Measurements from ENCODE around the gene AURKAIP1. TPM values are rescaled to one million over a fixed set of nuclear protein-coding genes. Genes with fewer than 3 reads are reported as not detected.

The AURKAIP1 gene
- total and polyA plus RNA-seq, 4 donors: 43.5 to 208 (median 168) TPM

GRCh38 chr1:1325288-1326074 lies 49.5 kb downstream of the AURKAIP1 start:
- ATAC-seq (ENCODE audit: insufficient read depth, low FRiP score) (no peak), DNase-seq (no peak)
- Histone ChIP-seq H3K4me1 (ENCODE audit: control insufficient read depth in 5 of 5, insufficient read depth in 5 of 5, low read length in 5 of 5) (peaks cover 0 to 23% (median 8%) of the 10 kb centered on the region in 5 donors), H3K4me3 (peak overlapping the region; percentile 60), H3K27ac (ENCODE audit: low read depth in 1 of 2, low read length in 1 of 2) (peak overlapping the region; percentile 76 to 85), H3K9ac (ENCODE audit: insufficient read depth in 1 of 2, low read length in 2 of 2) (peak overlapping the region; percentile 45 to 81), H3K36me3 (ENCODE audit: control insufficient read depth in 4 of 4, insufficient read depth in 4 of 4, low read length in 4 of 4) (peaks cover 0 to 29% (median 2%) of the 10 kb centered on the region in 4 donors), H3K9me3 (ENCODE audit: control insufficient read depth in 4 of 4, insufficient read depth in 3 of 4, low read length in 3 of 4) (no peaks in the 10 kb centered on the region), H3K27me3 (ENCODE audit: control insufficient read depth in 3 of 3, insufficient read depth in 3 of 3, low read length in 2 of 3) (no peaks in the 10 kb centered on the region)
- 38 to 66% methylated on average over 16 of the region's 16 CpGs for WGBS, 2 donors
- TF ChIP-seq CTCF (IDR thresholded peaks at IDR 0.05; ENCODE audit: control extremely low read depth, extremely low read depth): no peak

- DNase-seq (peak; percentile 91 to 95 (median 94)), ATAC-seq (ENCODE audit: insufficient read depth, low FRiP score) (peak; percentile 91)
- H3K27ac ChIP-seq (ENCODE audit: low read depth in 1 of 2, low read length in 1 of 2): peak within 1 kb of the TSS; percentile 77 to 85
- peak within 1 kb of the TSS; percentile 45 to 81 for H3K9ac ChIP-seq (ENCODE audit: insufficient read depth in 1 of 2, low read length in 2 of 2)
- H3K4me1 ChIP-seq (ENCODE audit: control insufficient read depth in 5 of 5, insufficient read depth in 5 of 5, low read length in 5 of 5): peaks cover 0 to 23% (median 8%) of the 10 kb centered on the region in 5 donors
- H3K36me3 ChIP-seq (ENCODE audit: control insufficient read depth in 4 of 4, insufficient read depth in 4 of 4, low read length in 4 of 4): peaks cover 0 to 33% (median 4%) of the 10 kb centered on the region in 4 donors
- no peaks in the 10 kb centered on the region for H3K27me3 ChIP-seq (ENCODE audit: control insufficient read depth in 3 of 3, insufficient read depth in 3 of 3, low read length in 2 of 3)
- H3K4me3 ChIP-seq: peak within 1 kb of the TSS; percentile 90
- 0 to 2% methylated on average over 48 to 84 of the region's 84 CpGs for WGBS, 2 donors
- H3K9me3 ChIP-seq (ENCODE audit: control insufficient read depth in 4 of 4, insufficient read depth in 3 of 4, low read length in 3 of 4): no peaks in the 10 kb centered on the region
- TF ChIP-seq CTCF (IDR thresholded peaks at IDR 0.05; ENCODE audit: control extremely low read depth, extremely low read depth): no peak
Observed at GRCh38 chr1:1324524-1325287, 50.3 kb downstream of the AURKAIP1 start, which contains the start of the genes CPTP and INTS11. Gene CPTP, plus strand, starts transcription at chr1:1324802. Its CDS starts 2,109 bp downstream, at chr1:1326911. Gene INTS11, minus strand, starts transcription at chr1:1324660. Its CDS starts 52 bp downstream, at chr1:1324608.

GRCh38 chr1:1324084-1324523 lies 50.9 kb downstream of the AURKAIP1 start:
- TF ChIP-seq CTCF (IDR thresholded peaks at IDR 0.05; ENCODE audit: control extremely low read depth, extremely low read depth): no peak
- DNase-seq (no peak), ATAC-seq (ENCODE audit: insufficient read depth, low FRiP score) (no peak)
- H3K9ac ChIP-seq (ENCODE audit: insufficient read depth in 1 of 2, low read length in 2 of 2): no peak overlapping the region
- peaks cover 0 to 37% (median 5%) of the 10 kb centered on the region in 4 donors for H3K36me3 ChIP-seq (ENCODE audit: control insufficient read depth in 4 of 4, insufficient read depth in 4 of 4, low read length in 4 of 4)
- H3K4me3 ChIP-seq: peak overlapping the region; percentile 90
- WGBS, 2 donors: 1% methylated on average over 34 to 41 of the region's 41 CpGs
- H3K4me1 ChIP-seq (ENCODE audit: control insufficient read depth in 5 of 5, insufficient read depth in 5 of 5, low read length in 5 of 5): peaks cover 0 to 23% (median 8%) of the 10 kb centered on the region in 5 donors
- H3K27ac ChIP-seq (ENCODE audit: low read depth in 1 of 2, low read length in 1 of 2): peak overlapping the region; percentile 77 to 83
- no peaks in the 10 kb centered on the region for H3K9me3 ChIP-seq (ENCODE audit: control insufficient read depth in 4 of 4, insufficient read depth in 3 of 4, low read length in 3 of 4)
- H3K27me3 ChIP-seq (ENCODE audit: control insufficient read depth in 3 of 3, insufficient read depth in 3 of 3, low read length in 2 of 3): no peaks in the 10 kb centered on the region

Other genes starting within 250 kb of the AURKAIP1 start
- gene TTLL10, start 201.3 kb downstream of the AURKAIP1 start, total RNA-seq: 10 to 100 TPM in 1 of 2 donors, 1 to 10 TPM in 1; 4.8 to 19.7 TPM
- gene TTLL10, start 201.3 kb downstream of the AURKAIP1 start, polyA plus RNA-seq: 1 to 10 TPM; 3.7 to 4.3 TPM
- gene TNFRSF18, start 168.6 kb downstream of the AURKAIP1 start, total RNA-seq: 1 to 10 TPM; 2.7 to 4.0 TPM
- gene TNFRSF18, start 168.6 kb downstream of the AURKAIP1 start, polyA plus RNA-seq: 1 to 10 TPM; 1.8 to 2.1 TPM
- 1 to 10 TPM; 3.6 to 5.3 TPM for gene TNFRSF4, start 161.1 kb downstream of the AURKAIP1 start, total RNA-seq
- gene TNFRSF4, start 161.1 kb downstream of the AURKAIP1 start, polyA plus RNA-seq: 10 to 100 TPM in 1 of 2 donors, 1 to 10 TPM in 1; 8.5 to 11.3 TPM
- gene SDF4, start 143.2 kb downstream of the AURKAIP1 start, total RNA-seq: 100 to 1,000 TPM in 1 of 2 donors, 10 to 100 TPM in 1; 65.7 to 189 TPM
- 100 to 1,000 TPM; 108 to 178 TPM for gene SDF4, start 143.2 kb downstream of the AURKAIP1 start, polyA plus RNA-seq
- 10 to 100 TPM in 1 of 2 donors, 1 to 10 TPM in 1; 7.0 to 28.3 TPM for gene B3GALT6, start 143.0 kb downstream of the AURKAIP1 start, total RNA-seq
- gene B3GALT6, start 143.0 kb downstream of the AURKAIP1 start, polyA plus RNA-seq: 10 to 100 TPM; 12.7 to 18.9 TPM
- 1 to 10 TPM; 1.5 to 2.5 TPM for gene C1QTNF12, start 128.5 kb downstream of the AURKAIP1 start, total RNA-seq
- 1 to 10 TPM; 1.2 to 3.0 TPM for gene C1QTNF12, start 128.5 kb downstream of the AURKAIP1 start, polyA plus RNA-seq
- gene UBE2J2, start 101.4 kb downstream of the AURKAIP1 start, total RNA-seq: 10 to 100 TPM; 36.0 to 57.4 TPM
- gene UBE2J2, start 101.4 kb downstream of the AURKAIP1 start, polyA plus RNA-seq: 10 to 100 TPM; 45.9 to 48.2 TPM
- 1 to 10 TPM; 2.3 to 2.4 TPM for gene SCNN1D, start 94.8 kb downstream of the AURKAIP1 start, total RNA-seq
- gene SCNN1D, start 94.8 kb downstream of the AURKAIP1 start, polyA plus RNA-seq: 1 to 10 TPM in 1 of 2 donors, under 1 TPM in 1; 0.94 to 3.5 TPM
- gene ACAP3, start 67.3 kb downstream of the AURKAIP1 start, total RNA-seq: 10 to 100 TPM; 33.6 to 62.8 TPM
- gene ACAP3, start 67.3 kb downstream of the AURKAIP1 start, polyA plus RNA-seq: 10 to 100 TPM; 18.7 to 42.0 TPM
- gene PUSL1, start 66.6 kb downstream of the AURKAIP1 start, total RNA-seq: 10 to 100 TPM; 11.3 to 21.1 TPM
- 10 to 100 TPM; 16.1 to 23.7 TPM for gene PUSL1, start 66.6 kb downstream of the AURKAIP1 start, polyA plus RNA-seq
- 100 to 1,000 TPM in 1 of 2 donors, 10 to 100 TPM in 1; 89.8 to 102 TPM for gene INTS11, start 50.5 kb downstream of the AURKAIP1 start, total RNA-seq
- 100 to 1,000 TPM in 1 of 2 donors, 10 to 100 TPM in 1; 91.2 to 130 TPM for gene INTS11, start 50.5 kb downstream of the AURKAIP1 start, polyA plus RNA-seq
- 10 to 100 TPM; 14.2 to 24.2 TPM for gene CPTP, start 50.4 kb downstream of the AURKAIP1 start, total RNA-seq
- gene CPTP, start 50.4 kb downstream of the AURKAIP1 start, polyA plus RNA-seq: 10 to 100 TPM; 10.9 to 32.0 TPM
- 1 to 10 TPM in 1 of 2 donors, under 1 TPM in 1; 0.67 to 1.3 TPM for gene TAS1R3, start 43.9 kb downstream of the AURKAIP1 start, total RNA-seq
- gene TAS1R3, start 43.9 kb downstream of the AURKAIP1 start, polyA plus RNA-seq: under 1 TPM; 0.13 to 0.43 TPM
- 10 to 100 TPM; 39.2 to 79.1 TPM for gene DVL1, start 25.8 kb downstream of the AURKAIP1 start, total RNA-seq
- gene DVL1, start 25.8 kb downstream of the AURKAIP1 start, polyA plus RNA-seq: 10 to 100 TPM; 48.8 to 76.9 TPM
- gene MXRA8, start 16.7 kb downstream of the AURKAIP1 start, total RNA-seq: 100 to 1,000 TPM in 1 of 2 donors, 10 to 100 TPM in 1; 68.9 to 213 TPM
- gene MXRA8, start 16.7 kb downstream of the AURKAIP1 start, polyA plus RNA-seq: 10 to 100 TPM; 38.5 to 65.0 TPM
- gene CCNL2, start 24.1 kb upstream of the AURKAIP1 start, total RNA-seq: 100 to 1,000 TPM; 157 to 385 TPM
- 100 to 1,000 TPM in 1 of 2 donors, 10 to 100 TPM in 1; 97.9 to 230 TPM for gene CCNL2, start 24.1 kb upstream of the AURKAIP1 start, polyA plus RNA-seq
- gene MRPL20, start 32.1 kb upstream of the AURKAIP1 start, total RNA-seq: 100 to 1,000 TPM in 1 of 2 donors, 10 to 100 TPM in 1; 60.1 to 115 TPM
- gene MRPL20, start 32.1 kb upstream of the AURKAIP1 start, polyA plus RNA-seq: 100 to 1,000 TPM; 129 to 181 TPM
- gene ANKRD65, start 46.1 kb upstream of the AURKAIP1 start, total RNA-seq: 10 to 100 TPM; 30.2 to 54.2 TPM
- gene ANKRD65, start 46.1 kb upstream of the AURKAIP1 start, polyA plus RNA-seq: 10 to 100 TPM; 13.5 to 33.5 TPM
- 10 to 100 TPM; 72.6 to 94.3 TPM for gene VWA1, start 60.5 kb upstream of the AURKAIP1 start, total RNA-seq
- 10 to 100 TPM; 51.7 to 65.6 TPM for gene VWA1, start 60.5 kb upstream of the AURKAIP1 start, polyA plus RNA-seq
- 10 to 100 TPM in 1 of 2 donors, under 1 TPM in 1; 0.60 to 14.0 TPM for gene ATAD3C, start 74.5 kb upstream of the AURKAIP1 start, total RNA-seq
- gene ATAD3C, start 74.5 kb upstream of the AURKAIP1 start, polyA plus RNA-seq: 10 to 100 TPM; 15.7 to 18.0 TPM
- 10 to 100 TPM; 21.6 to 39.0 TPM for gene ATAD3B, start 96.6 kb upstream of the AURKAIP1 start, total RNA-seq
- 10 to 100 TPM; 23.4 to 32.6 TPM for gene ATAD3B, start 96.6 kb upstream of the AURKAIP1 start, polyA plus RNA-seq
- gene ATAD3A, start 137.0 kb upstream of the AURKAIP1 start, total RNA-seq: 10 to 100 TPM in 1 of 2 donors, 1 to 10 TPM in 1; 8.1 to 31.3 TPM
- gene ATAD3A, start 137.0 kb upstream of the AURKAIP1 start, polyA plus RNA-seq: 10 to 100 TPM; 26.9 to 29.8 TPM
- 1 to 10 TPM; 2.3 to 3.9 TPM for gene TMEM240, start 165.4 kb upstream of the AURKAIP1 start, total RNA-seq
- 1 to 10 TPM; 2.3 to 4.2 TPM for gene TMEM240, start 165.4 kb upstream of the AURKAIP1 start, polyA plus RNA-seq
- gene SSU72, start 199.7 kb upstream of the AURKAIP1 start, total RNA-seq: 100 to 1,000 TPM in 1 of 2 donors, 10 to 100 TPM in 1; 63.7 to 128 TPM
- gene SSU72, start 199.7 kb upstream of the AURKAIP1 start, polyA plus RNA-seq: 100 to 1,000 TPM in 1 of 2 donors, 10 to 100 TPM in 1; 85.8 to 114 TPM
- 10 to 100 TPM in 1 of 2 donors, under 1 TPM in 1; 0.40 to 12.8 TPM for gene FNDC10, start 224.9 kb upstream of the AURKAIP1 start, total RNA-seq
- gene FNDC10, start 224.9 kb upstream of the AURKAIP1 start, polyA plus RNA-seq: 10 to 100 TPM in 1 of 2 donors, 1 to 10 TPM in 1; 2.5 to 10.7 TPM
- gene MIB2, start 240.3 kb upstream of the AURKAIP1 start, total RNA-seq: 10 to 100 TPM; 41.6 to 60.0 TPM
- 10 to 100 TPM; 35.5 to 80.5 TPM for gene MIB2, start 240.3 kb upstream of the AURKAIP1 start, polyA plus RNA-seq